HG02885 (cell line): ENCODE data around the gene CYB5R3.

Experiments used
- ATAC-seq: cut with Tn5 transposase; IDR thresholded peaks from one replicate; pipeline ENCODE4 v1.9.1; 2021; ENCODE audit warnings: mild to moderate bottlenecking; ENCODE audit not compliant: unreplicated experiment, poor library complexity

The CYB5R3 gene

GRCh38 chr22:42646569-42647525, 2.3 kb downstream of the CYB5R3 start:
- ATAC-seq: no peak

GRCh38 chr22:42645938-42646568, 3.1 kb downstream of the CYB5R3 start:
- ATAC-seq: no peak

GRCh38 chr22:42645341-42645937, 3.8 kb downstream of the CYB5R3 start:
- no peak for ATAC-seq

GRCh38 chr22:42644422-42645340, 4.5 kb downstream of the CYB5R3 start:
- ATAC-seq: no peak

- no peak for ATAC-seq
Observed at GRCh38 chr22:42643634-42644421, 5.4 kb downstream of the CYB5R3 start.

GRCh38 chr22:42642806-42643633, 6.2 kb downstream of the CYB5R3 start:
- no peak for ATAC-seq

- no peak for ATAC-seq
Observed at GRCh38 chr22:42641801-42642413, 7.3 kb downstream of the CYB5R3 start.

- ATAC-seq: no peak
Observed at GRCh38 chr22:42639541-42640241, 9.5 kb downstream of the CYB5R3 start.

- no peak for ATAC-seq
Observed at GRCh38 chr22:42637555-42637954, 11.6 kb downstream of the CYB5R3 start.

- no peak for ATAC-seq
Observed at GRCh38 chr22:42636506-42636905, 12.7 kb downstream of the CYB5R3 start.

GRCh38 chr22:42635531-42635930, 13.7 kb downstream of the CYB5R3 start:
- ATAC-seq: no peak

- ATAC-seq: no peak
Observed at GRCh38 chr22:42633013-42633412, 16.2 kb downstream of the CYB5R3 start.

GRCh38 chr22:42632096-42632495, 17.1 kb downstream of the CYB5R3 start:
- no peak for ATAC-seq

- ATAC-seq: no peak
Observed at GRCh38 chr22:42630901-42631602, 18.1 kb downstream of the CYB5R3 start.

- ATAC-seq: no peak
Observed at GRCh38 chr22:42630211-42630610, 19.0 kb downstream of the CYB5R3 start.

GRCh38 chr22:42627981-42628380, 21.2 kb downstream of the CYB5R3 start:
- ATAC-seq: no peak
